ENCODE measurements around the gene SUCLA2.

GRCh38 chr13:47932950-47933923 lies 67.8 kb downstream of the SUCLA2 start:
- TF ChIP-seq POLR2A (IDR thresholded peaks at IDR 0.05; ENCODE audit: extremely low read depth, insufficient read length) (no peak), MYC (IDR thresholded peaks at IDR 0.05; ENCODE audit: low read depth, low read length) (no peak)
- TF ChIP-seq, protein P1, sequence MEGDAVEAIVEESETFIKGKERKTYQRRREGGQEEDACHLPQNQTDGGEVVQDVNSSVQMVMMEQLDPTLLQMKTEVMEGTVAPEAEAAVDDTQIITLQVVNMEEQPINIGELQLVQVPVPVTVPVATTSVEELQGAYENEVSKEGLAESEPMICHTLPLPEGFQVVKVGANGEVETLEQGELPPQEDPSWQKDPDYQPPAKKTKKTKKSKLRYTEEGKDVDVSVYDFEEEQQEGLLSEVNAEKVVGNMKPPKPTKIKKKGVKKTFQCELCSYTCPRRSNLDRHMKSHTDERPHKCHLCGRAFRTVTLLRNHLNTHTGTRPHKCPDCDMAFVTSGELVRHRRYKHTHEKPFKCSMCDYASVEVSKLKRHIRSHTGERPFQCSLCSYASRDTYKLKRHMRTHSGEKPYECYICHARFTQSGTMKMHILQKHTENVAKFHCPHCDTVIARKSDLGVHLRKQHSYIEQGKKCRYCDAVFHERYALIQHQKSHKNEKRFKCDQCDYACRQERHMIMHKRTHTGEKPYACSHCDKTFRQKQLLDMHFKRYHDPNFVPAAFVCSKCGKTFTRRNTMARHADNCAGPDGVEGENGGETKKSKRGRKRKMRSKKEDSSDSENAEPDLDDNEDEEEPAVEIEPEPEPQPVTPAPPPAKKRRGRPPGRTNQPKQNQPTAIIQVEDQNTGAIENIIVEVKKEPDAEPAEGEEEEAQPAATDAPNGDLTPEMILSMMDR (IDR thresholded peaks at IDR 0.05; ENCODE audit: low read depth, low read length): no peak
- TF ChIP-seq, protein P2, sequence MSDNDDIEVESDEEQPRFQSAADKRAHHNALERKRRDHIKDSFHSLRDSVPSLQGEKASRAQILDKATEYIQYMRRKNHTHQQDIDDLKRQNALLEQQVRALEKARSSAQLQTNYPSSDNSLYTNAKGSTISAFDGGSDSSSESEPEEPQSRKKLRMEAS (IDR thresholded peaks at IDR 0.05; ENCODE audit: low read depth, low read length): no peak

Measured in NB4 (cell line).